CD4-positive, alpha-beta T cell treated with Interleukin-4 for 4 hours (primary cell): ENCODE measurements around the gene C22orf23.
"Not testable (repeated sequence)": the region's sequence is repeated elsewhere in the genome, so short reads cannot be mapped to it uniquely, and the experiment has no call there.

Experiments used
- DNase-seq: peaks from one replicate; pipeline ENCODE4 v3.0.0-alpha.2; 2020

C22orf23 gene

GRCh38 chr22:37953062-37953436, 352 bp downstream of the C22orf23 start:
- DNase-seq, result no peak

GRCh38 chr22:37952629-37953028, 772 bp downstream of the C22orf23 start:
- DNase-seq, result not testable (repeated sequence)

DNA sequence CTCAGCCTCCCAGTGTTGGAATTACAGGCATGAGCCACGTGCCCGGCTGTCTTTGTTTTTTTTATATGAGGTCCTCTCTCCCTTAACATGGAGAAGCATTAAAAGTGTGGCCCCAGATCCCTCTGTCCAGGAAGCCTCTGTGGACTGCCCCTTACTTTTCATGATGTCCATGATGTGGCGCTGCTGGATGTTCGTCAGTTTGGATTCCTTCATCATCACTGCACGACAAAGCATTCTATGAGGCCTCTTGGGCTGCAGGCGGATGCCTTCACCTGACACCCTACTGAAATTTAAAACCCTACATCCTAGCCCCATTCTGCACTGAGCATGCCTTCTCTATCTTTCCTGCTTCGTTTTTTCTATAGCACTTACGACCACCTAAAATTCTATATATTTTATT, 2.1 kb downstream of the C22orf23 start:
- DNase-seq, result no peak

GRCh38 chr22:37947142-37947795, 6.1 kb downstream of the C22orf23 start:
- not testable (repeated sequence) for DNase-seq

DNA sequence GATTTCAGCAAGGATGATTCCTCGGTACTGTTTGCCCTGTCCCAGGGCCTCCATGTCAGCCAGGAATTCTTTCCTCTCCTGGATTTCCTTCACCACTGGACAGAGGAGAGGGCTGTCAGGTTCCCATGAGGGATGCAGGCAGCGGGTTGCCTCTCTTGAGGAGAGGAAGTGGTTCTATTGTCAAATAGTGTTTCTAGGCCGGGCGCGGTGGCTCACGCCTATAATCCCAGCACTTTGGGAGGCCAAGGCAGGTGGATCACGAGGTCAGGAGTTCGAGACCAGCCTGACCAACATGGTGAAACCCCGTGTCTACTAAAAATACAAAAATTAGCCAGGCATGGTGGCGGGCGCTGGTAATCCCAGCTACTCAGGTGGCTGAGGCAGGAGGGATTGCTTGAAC, 9.0 kb downstream of the C22orf23 start:
- DNase-seq, result not testable (repeated sequence)

- no peak for DNase-seq
Measured at GRCh38 chr22:37943825-37944198, 9.6 kb downstream of the C22orf23 start.

- DNase-seq, result no peak
Measured at GRCh38 chr22:37943136-37943824, 10.1 kb downstream of the C22orf23 start.

- DNase-seq, result no peak
Measured at GRCh38 chr22:37942133-37942532, 11.3 kb downstream of the C22orf23 start.

DNA sequence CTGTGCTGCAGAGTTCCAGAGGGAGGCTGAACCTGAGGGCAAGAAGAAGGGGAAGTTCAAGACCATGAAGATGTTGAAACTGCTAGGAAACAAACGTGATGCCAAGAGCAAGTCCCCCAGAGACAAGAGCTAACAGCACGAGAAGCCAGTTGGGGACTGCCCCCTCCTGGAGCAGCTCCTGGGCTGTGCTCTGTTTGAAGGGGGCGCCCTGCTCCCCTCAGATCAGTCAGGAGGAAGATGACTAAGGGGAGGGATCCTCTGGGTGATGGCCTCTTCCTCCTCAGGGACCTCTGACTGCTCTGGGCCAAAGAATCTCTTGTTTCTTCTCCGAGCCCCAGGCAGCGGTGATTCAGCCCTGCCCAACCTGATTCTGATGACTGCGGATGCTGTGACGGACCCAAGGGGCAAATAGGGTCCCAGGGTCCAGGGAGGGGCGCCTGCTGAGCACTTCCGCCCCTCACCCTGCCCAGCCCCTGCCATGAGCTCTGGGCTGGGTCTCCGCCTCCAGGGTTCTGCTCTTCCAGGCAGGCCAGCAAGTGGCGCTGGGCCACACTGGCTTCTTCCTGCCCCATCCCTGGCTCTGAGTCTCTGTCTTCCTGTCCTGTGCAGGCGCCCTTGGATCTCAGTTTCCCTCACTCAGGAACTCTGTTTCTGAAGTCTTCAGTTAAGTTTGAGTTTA, 12.6 kb downstream of the C22orf23 start:
- no peak for DNase-seq

GRCh38 chr22:37933711-37934376, 19.6 kb downstream of the C22orf23 start:
- peak; percentile 77 for DNase-seq

GRCh38 chr22:37932821-37933578, 20.4 kb downstream of the C22orf23 start:
- no peak for DNase-seq

DNA sequence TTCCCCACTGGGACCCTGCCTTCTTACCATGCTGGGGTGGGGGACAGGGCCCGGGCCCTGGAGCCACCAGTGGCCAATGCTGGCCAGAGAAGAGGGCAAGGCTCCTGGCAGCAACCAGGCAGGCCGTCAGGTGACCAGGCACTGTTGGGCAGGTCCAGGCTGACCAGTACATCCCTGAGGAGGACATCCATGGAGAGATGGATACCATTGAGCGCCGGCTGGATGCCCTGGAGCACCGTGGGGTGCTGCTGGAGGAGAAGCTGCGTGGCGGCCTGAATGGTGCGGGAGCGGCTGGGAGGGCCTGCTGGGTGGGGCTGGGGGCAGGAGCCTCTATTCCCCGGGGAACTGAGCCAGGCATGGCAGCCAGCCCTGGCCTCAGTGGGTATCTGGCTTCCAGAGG, 21.0 kb downstream of the C22orf23 start:
- no peak for DNase-seq

DNA sequence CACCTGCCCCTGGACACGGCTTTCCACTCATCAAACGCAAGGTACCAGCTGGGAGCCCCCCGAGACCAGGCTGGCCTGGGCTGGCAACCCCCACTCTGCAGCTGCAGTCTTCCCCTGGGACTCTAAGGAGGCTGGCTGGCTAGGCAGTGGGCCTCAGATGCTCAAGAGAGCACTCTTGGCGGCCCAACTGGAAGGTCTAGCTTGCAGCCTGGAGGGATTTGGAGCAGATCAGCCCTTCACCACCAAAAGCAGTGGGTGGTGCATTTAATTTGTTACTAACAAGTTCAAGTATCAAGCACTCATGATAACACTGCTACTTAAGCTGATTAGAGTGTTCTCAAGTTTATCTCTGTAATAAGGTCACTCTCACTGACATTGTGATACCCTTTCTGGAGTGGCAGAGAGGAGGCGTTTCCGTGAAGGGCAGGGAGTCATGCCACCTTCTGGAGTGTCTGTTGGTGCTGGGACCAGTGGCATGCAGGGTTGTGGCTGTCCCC, 21.5 kb downstream of the C22orf23 start:
- DNase-seq, result no peak

DNA sequence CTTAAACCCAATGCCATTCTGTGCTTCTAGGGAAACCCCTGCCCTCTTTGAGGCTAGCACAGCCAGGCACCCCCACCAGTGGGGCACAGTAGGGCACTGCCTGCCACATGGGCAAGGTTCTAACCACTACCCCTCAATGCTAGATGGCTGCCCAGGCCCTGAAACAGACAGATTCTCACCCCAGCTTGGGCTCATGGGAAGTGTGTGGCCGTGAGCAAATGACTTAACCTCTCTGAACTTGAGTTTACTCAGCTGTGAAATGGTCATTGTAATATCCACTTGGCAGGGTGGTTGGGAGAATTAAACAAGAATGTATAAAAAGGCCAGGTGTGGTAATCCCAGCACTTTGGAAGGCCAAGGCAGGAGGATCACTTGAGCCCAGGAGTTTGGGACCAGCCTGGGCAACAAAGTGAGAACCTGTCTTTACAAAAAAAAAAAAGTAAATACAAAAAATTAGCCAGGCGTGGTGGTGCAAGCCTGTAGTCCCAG, 22.4 kb downstream of the C22orf23 start:
- DNase-seq, result no peak

- no peak for DNase-seq
Measured at GRCh38 chr22:37930270-37930951, 23.0 kb downstream of the C22orf23 start.

DNA sequence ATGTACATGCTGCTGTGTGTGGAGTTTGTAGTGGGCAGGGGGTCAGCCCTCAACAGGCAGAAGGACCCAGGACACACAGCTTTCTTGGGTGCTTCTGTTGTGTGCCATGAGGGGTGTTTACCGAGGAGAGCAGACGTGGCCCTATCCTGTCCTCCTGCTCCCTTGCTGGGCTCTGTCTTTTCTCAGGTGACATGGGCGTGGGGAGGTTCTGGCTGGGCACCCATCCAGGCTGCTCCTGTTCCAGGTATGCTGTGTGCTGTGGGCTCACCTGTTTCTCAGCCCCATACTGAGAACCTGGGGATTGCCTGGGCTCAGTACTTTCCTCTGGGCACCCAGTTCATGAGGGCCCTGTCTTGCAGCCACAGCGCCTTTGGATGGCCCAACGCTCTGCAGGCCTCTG, 24.0 kb downstream of the C22orf23 start:
- DNase-seq, result no peak

- no peak for DNase-seq
Measured at GRCh38 chr22:37927637-37927936, 25.8 kb downstream of the C22orf23 start.

DNA sequence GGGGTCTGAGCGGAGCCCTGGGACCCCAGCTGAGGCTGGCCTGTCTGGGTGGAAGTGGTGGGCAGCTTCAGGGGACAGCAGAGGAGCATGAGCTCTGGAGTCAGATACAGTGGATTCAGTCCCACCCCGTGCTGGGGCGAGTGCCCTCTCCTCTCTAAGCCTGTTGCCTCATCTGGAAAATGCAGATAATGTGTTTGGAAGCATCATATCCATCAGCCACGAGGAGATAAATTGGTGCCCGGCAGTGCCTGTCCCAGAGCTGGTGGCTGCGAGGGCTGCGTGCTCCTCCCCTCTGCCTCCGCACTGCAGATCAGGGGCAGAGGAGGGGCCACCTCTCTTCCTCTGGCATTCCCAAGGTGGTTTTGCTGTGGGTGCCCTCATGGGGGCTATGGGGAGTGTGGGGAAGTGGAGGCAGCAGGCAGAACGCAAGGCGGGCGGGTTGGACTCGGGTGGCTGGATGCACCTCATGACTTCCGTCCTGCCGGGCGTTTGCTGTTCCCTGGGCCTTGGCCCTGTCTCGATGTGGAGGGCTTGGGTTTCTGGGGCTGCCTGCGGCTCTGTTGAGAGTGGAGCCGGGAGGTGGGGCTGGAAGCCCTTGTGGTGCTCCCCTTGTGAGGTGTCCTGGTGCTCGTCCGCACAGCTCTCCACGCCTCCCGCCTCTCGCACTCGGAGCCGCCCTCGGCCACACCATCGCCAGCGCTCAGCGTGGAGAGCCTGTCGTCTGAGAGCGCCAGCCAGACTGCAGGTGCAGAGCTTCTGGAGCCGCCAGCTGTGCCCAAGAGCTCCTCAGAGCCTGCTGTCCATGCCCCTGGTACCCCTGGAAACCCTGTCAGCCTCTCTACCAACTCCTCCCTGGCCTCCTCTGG, 26.4 kb downstream of the C22orf23 start:
- DNase-seq, result no peak

DNA sequence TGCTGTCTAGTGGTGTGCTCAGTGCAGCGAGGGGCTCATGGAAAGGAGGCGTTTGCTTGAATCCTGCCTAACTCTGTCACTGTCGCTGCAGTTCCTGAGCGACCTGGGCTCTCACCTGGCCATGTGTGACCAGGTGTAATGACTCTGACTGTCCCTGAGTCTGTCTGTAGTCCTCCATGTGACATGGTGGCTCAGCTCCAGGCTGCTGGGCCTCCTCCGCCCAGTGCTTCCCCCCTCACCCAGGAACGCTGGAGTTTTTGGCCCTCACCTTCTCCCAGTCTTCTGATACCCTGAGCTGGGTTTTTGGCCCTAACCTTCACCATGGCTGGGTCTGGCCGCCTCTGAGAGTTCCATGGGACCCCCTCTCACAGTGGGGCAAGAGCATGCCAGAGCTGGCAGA, 27.0 kb downstream of the C22orf23 start:
- no peak for DNase-seq

DNA sequence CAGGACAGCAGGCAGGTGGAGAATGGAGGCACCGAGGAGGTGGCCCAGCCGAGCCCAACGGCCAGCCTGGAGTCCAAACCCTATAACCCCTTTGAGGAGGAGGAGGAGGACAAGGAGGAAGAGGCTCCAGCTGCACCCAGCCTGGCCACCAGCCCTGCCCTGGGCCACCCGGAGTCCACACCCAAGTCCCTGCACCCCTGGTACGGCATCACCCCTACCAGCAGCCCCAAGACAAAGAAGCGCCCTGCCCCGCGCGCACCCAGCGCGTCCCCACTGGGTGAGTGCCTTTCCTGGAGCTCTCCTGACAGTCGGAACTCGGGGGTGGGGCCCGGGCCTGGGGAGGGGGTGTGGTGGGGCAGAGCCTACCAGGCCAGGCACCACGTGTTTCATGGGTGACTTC, 27.6 kb downstream of the C22orf23 start:
- no peak for DNase-seq

GRCh38 chr22:37925330-37925729, 28.1 kb downstream of the C22orf23 start:
- DNase-seq, result no peak
